GM21576 (cell line): ENCODE results near the gene NGFR.

ENCODE experiments used
- ATAC-seq: cut with Tn5 transposase; IDR thresholded peaks from one replicate; pipeline ENCODE4 v1.9.1; 2021; ENCODE audit warnings: mild to moderate bottlenecking, moderate library complexity; ENCODE audit not compliant: unreplicated experiment

The NGFR gene

GRCh38 chr17:49557312-49558024, 62.4 kb downstream of the NGFR start:
- ATAC-seq = no peak
